ENCODE results near the gene GDF11.

Gene GDF11

DNA sequence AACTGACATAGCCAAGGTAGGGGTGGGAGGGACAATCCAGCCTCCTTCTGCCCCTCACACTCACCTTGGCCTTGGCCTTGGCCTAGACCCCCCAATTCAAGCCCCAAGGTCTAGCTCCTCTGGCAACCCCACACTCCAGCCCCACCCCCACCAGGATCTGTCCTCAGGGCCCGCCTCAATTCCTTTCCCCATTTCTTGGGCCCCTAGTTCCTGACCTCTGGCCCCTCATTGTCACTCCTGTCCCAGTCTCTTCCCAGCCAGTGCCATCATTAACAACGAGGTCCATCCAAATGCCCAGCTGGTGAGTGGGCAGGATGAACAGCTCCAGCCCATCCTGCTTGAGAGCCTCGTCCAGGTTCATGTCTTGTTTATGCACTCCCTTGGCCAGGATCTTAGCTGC, 6.8 kb upstream of the GDF11 start:
- TF ChIP-seq, protein P1, sequence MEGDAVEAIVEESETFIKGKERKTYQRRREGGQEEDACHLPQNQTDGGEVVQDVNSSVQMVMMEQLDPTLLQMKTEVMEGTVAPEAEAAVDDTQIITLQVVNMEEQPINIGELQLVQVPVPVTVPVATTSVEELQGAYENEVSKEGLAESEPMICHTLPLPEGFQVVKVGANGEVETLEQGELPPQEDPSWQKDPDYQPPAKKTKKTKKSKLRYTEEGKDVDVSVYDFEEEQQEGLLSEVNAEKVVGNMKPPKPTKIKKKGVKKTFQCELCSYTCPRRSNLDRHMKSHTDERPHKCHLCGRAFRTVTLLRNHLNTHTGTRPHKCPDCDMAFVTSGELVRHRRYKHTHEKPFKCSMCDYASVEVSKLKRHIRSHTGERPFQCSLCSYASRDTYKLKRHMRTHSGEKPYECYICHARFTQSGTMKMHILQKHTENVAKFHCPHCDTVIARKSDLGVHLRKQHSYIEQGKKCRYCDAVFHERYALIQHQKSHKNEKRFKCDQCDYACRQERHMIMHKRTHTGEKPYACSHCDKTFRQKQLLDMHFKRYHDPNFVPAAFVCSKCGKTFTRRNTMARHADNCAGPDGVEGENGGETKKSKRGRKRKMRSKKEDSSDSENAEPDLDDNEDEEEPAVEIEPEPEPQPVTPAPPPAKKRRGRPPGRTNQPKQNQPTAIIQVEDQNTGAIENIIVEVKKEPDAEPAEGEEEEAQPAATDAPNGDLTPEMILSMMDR (IDR thresholded peaks at IDR 0.05): no peak
- no peak for DNase-seq (ENCODE audit: low spot score)
- Histone ChIP-seq H3K4me3 (no peak overlapping the region), H3K27ac (no peak overlapping the region)

DNA sequence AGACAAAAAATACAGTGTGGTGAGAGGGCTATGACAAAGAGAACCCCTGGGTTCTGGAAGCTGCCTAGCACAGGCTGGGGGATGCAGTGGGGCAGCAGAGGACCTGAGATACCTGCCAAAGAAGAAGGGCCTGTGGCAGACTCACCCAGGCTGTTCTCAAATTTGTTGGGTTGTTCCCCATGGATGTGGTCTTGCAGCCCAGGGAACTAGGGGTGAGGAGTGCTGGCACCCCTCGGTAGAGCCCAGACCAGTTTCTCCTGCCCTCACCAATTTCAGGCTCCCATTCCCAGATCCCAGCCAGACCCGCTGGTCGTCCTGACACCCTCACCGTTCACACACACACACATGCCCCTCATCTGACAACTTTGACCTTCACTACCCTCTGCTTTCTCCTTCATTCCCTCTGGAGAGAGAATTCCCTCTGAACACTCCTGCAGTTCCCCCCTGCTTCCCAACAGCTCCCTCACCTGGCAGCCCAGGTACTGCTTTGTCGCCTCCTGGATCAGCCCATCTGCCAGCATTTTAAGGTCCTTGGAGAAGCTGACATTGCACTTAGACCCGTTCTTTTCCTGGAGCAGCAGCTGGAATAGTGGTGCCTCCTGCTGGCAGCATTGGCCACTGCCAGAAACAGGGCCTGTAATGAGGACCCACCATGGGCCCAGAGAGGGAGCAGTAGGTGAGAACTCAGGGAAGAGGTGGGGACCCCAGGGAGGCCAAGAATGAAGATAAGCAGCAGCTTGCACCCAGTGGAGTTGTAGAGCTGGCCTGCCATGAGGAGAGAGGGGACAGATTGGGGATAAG, 5.9 kb upstream of the GDF11 start:
- Histone ChIP-seq H3K27ac (peak overlapping the region; percentile 62 to 92), H3K4me3 (no peak overlapping the region)
- TF ChIP-seq, protein P1 (IDR thresholded peaks at IDR 0.05): peak; percentile 62
- no peak for DNase-seq (ENCODE audit: low spot score)

DNA sequence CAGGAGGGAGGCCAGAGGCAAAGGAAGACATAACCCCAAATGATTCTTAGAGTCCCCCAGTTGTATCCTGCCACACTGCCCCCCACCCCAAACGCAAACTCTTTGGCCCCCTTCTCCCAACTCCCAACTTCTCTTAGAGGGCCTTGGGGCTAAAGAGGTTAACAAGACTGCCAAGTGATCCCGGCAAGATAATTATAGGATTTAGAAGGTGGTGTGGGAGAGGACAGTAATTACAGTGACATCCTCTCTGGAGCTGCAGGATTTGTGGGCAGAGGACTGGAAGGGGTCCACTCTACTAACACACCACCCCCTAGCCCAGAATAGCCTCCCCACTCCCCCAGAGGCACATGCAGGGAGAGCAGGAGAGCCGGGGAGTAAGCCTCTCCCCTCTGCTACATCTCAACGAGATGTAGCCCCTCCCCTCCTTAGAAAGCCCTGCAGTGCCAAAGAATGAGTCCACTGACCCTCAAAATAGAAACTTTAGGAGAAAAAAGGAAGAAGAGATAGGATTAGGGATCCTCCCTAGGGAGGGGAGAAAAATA, 5.3 kb upstream of the GDF11 start:
- Histone ChIP-seq H3K4me3 (peak overlapping the region; percentile 66), H3K27ac (peak overlapping the region; percentile 62 to 92)
- TF ChIP-seq, protein P1 (IDR thresholded peaks at IDR 0.05): no peak
- no peak for DNase-seq (ENCODE audit: low spot score)

DNA sequence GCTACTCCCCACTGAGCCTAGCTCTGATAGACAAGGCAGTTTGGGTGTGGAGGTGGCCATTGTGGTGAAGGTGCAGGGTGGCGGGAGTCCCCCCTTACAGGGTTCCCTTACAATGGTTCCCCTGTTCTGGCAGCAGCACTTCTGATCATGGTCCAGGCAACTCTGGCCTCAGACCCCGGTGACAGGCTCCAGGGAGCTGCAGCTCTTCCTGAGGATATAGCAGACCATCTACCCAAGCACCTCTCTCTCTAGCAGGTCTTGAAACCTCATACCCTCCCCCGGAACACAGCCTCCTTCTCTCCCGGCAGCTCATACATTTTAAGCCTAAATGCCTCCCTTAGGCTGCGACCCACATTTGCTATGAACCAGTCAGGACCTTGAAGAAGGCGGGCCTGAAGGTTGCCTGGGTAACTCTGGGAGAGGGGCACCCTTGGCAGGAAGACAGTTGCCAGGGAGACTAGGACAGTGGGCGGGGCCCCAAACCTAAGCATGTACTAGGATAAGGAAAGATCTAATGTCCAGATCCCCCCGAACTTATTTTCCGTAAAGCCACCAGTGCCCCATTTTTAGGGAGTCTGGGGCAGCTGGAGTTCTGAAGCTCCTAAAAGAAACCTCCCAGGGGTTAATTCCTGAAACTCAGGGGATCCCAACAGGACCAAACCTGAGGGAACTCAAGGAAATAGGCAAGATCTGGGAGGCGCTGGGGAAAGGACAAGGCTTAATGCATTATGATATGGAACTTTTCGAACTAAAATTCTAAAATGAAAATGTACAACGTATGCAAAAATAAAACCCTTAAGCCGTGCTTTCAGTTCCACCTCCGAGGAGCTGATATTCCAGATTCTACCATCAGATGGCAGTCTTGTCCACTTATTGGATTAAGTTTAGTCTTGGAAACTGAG, 4.5 kb upstream of the GDF11 start:
- DNase-seq (ENCODE audit: low spot score): no peak
- peak overlapping the region; percentile 66 for H3K4me3 ChIP-seq
- H3K27ac ChIP-seq: peak overlapping the region; percentile 62 to 92
- TF ChIP-seq, protein P1 (IDR thresholded peaks at IDR 0.05): peak; percentile 69

DNA sequence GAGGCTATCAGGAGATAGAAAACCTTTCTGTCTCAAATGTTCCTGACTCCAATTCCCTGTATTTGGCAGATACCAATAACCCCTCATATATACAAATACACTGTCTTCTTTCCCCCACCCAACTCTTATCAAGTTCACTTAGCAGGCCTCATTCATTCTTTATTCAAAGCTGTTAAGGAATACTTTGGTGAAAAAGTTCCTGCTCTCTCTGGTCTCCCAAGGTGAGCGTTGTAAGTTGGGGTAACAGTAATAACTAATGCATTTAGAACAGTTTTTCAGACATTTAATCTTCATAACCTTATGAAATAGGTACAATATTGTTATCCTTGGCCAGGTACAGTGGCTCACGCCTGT, 3.9 kb upstream of the GDF11 start:
- no peak overlapping the region for H3K4me3 ChIP-seq
- DNase-seq (ENCODE audit: low spot score): no peak
- TF ChIP-seq, protein P1 (IDR thresholded peaks at IDR 0.05): no peak
- H3K27ac ChIP-seq: no peak overlapping the region

DNA sequence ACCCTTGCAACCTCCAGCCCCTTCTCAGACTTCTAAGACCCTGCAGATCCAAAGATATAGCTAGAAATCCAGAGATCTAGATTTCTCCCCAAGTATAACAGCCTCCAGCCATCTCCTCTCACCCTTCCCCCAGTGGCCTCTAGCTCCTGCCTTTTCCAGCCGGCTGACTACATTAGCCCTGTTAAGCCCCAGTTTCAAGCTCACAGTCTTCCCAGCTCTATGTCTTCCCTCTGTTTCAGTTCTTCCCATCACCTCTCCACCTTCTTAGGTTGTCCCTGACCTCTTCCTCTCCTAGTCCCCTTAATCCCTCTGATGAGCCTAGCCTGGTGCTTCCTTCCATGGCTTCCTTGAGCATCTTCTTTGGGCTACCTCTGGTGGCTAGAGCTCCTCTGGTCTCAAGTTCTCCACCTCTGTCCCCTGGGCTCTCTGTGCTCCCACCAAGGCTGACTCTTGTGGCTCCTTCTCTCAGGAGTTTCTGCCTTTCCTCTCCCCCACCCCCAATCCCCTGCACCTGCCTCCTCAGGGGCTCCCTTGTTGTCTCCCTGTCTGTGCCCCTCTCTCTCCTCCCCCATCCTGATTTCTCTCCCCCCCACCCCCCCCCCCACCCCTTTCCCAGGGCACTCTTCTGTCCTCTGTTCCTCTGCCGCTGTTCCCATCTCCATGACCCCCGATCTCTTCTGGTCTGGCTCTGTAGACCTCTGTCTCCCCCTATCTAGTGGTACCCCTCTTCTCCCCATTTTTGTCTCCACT, 816 bp upstream of the GDF11 start:
- H3K4me3 ChIP-seq: peak overlapping the region; percentile 81
- DNase-seq (ENCODE audit: low spot score): no peak
- H3K27ac ChIP-seq: no peak overlapping the region
- TF ChIP-seq, protein P1 (IDR thresholded peaks at IDR 0.05): no peak
